Sigmoid colon (tissue), 4 donors: Measurements from ENCODE around the gene GPC3.

Experiments
- CTCF ChIP-seq, 4 experiments: fragments of 450-650 bp in 3 of 4; fragments of 200-600 bp in 1 of 4; IDR thresholded peaks; one replicate each; pipeline ENCODE4 v1.5.1; 2016 to 2019; ENCODE audit warnings: antibody characterized with exemption in 4 of 4, mild to moderate bottlenecking in 3 of 4, moderate library complexity in 2 of 4
- POLR2A ChIP-seq, 2 donors: fragments of 450-650 bp; IDR thresholded peaks; one replicate each; pipeline ENCODE4 v1.6.1; 2016; ENCODE audit warnings: antibody characterized with exemption in 2 of 2, mild to moderate bottlenecking in 2 of 2, moderate library complexity in 2 of 2
- POLR2AphosphoS5 ChIP-seq, 4 donors: sonication (generic); formaldehyde crosslinking; IDR thresholded peaks; one replicate each; pipeline ENCODE4 v1.6.1; 2017; ENCODE audit warnings: antibody characterized with exemption in 4 of 4

GRCh38 chrX:133685822-133686221 is 299.6 kb downstream of the GPC3 start:
- TF ChIP-seq POLR2AphosphoS5 (IDR thresholded peaks at IDR 0.05) (no peak), CTCF (IDR thresholded peaks at IDR 0.05) (no peak), POLR2A (IDR thresholded peaks at IDR 0.05) (no peak)
